ENCODE data around the gene PDE7B.

Gene PDE7B

DNA sequence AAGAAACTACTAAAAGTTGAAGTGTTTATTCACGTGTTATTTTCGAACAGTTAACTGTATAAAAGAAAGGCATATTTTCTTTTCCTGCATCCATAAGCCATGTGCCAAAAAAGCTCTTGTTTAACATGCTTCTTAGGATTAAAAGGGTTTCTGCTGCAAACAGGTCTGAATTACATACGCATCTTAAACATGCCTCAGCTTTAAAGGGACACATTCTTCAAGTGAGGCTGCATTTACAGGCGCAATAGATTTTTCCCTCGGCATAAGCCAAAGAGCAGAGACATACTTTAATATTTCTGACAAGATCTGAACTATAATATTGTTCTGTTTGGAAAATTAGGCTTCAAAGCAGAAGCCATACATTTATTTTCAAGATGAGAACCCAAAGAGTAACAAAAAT is 39.4 kb downstream of the PDE7B start:
- DNase-seq = no peak

GRCh38 chr6:135891710-135892109 is 40.2 kb downstream of the PDE7B start:
- no peak for DNase-seq

GRCh38 chr6:135895231-135895911 is 43.9 kb downstream of the PDE7B start:
- no peak for DNase-seq

- no peak for DNase-seq
Observed at GRCh38 chr6:135897087-135897486, 45.6 kb downstream of the PDE7B start.

- peak in 1 of 2 donors; percentile 17 for DNase-seq
Observed at GRCh38 chr6:135901774-135902524, 50.4 kb downstream of the PDE7B start.

DNA sequence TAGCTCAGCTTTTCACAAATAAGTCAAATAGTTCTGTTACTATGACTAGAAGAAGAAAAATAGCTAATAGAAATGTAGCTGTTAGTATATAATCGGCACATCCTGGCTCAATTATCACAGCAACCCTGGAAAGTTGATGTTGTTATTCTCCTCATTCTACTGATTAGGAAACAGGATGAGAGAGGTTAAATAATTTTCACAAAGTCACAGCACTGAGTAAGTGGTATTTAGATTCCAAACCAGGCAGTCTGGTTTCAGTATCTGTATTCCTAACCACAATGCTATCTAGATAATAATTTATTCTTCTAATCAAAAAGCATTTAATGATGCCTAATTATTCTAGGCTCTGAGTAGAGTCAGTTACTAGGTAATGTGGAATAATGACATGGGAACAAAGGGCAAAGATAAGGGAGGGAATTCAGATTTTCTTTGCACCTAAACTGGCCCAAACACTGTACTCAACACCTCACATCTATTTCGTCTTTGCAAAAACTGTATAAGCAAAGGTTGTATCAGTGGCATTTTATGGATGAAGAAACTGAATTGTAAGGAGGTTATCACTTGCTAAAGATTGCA is 51.3 kb downstream of the PDE7B start:
- DNase-seq = no peak

DNA sequence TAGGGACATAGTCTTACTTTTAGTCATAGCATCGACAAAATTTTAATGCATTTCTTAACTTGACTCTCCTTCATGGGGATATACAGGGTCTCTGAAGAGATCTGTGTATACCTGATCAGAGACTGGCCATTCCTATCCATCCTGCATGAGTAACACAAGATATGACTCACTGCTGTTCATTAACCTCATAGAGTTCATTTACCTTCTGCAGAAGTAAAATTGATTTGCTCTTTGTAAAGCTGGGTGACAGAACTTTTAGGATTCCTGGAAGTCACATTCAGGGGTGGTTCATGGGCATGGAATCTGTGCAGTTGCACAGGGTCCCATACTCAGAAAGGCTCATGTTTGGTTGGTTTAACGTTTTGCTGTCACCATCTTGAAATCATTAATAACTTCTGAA is 53.2 kb downstream of the PDE7B start:
- no peak for DNase-seq

DNA sequence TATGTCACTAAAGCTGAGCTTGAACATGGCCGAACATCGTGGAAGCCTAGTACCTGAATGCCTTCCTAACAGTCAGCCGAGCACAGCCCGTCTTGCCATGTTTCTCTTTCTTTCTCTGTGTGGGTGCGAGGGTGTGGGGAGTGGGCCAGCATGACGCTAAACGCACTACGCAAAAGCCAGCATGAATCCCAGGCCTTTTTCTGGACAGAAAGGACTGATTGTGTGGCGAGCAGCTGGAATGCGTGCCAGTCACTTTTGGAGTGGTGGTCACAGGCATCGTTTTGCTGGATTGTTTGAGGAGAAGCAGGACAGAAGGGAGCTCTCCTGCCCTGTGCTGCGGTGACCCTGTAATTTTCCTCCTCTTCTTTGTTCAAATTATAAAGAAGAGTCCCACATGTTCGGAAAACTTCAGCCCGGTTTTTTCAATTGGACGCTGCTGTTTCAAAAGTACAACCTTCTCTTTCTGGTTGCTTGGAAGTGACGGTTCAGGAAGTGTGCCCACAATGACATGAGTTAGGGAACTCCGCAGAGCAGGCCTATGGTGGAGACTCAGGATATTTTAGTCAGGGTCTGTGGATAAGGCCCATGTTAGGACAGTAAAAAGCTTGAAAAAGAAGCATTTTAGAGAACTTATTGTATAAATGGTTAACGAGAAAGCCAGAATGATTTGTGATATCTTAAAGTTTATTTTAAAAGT is 54.3 kb downstream of the PDE7B start:
- no peak for DNase-seq

DNA sequence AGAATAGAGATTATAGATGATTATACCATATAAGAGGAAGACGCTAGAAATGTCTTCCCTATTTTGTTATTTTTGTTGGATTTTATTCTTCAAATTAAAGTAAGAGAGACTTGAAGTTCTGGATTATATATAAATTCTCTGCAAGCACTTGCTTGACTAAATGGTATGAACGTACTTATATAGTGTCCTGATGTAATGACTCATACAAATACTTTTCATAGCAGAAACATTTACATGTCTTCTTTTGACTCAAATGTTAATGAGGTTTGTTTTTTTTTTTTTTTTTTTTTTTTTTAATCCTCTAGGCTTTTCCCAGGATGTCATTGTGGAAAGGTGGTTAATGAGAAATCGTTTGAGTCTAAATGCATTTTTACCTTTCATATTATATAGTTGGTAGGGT is 55.0 kb downstream of the PDE7B start:
- no peak for DNase-seq

GRCh38 chr6:135906972-135907465 is 55.5 kb downstream of the PDE7B start:
- DNase-seq = no peak

GRCh38 chr6:135909737-135910387 is 58.4 kb downstream of the PDE7B start:
- DNase-seq = peak; percentile 22 to 58

DNA sequence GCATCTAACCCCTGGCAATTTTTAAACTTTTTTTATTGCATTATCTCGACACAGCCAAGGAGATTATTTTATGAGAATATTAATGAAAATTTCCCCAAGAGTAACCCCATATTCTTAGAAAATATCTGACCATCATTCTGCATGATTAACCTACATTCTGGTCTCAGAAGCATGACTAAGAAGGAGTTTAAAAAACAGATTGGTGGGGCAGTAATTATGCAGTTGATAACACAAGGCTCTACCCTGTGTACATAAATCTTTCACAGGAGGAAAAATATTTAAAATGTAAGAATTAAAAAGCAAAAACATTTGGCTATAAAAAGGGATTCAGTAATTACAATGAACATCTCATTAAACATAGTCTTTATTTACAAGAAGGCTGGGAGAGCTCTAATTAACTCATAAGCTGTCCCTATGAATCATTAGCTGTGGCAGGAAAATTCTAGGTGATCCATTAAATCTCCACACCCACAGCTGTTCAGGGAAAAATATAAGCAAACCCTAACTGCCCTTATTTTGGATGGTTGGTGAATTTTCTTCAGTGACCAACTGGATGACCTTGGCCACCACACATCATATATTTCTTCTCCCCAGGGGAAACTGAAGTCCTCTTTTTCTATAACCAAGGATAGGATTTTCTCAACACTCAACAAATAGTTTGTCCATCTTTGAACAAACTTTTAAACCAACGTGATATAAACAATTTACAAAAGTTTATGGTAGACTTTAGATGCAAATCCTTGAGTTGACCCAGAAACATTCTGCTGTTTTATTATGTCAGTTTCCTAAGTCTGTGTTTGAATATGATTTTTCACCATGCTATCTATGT is 59.5 kb downstream of the PDE7B start:
- no peak for DNase-seq

DNA sequence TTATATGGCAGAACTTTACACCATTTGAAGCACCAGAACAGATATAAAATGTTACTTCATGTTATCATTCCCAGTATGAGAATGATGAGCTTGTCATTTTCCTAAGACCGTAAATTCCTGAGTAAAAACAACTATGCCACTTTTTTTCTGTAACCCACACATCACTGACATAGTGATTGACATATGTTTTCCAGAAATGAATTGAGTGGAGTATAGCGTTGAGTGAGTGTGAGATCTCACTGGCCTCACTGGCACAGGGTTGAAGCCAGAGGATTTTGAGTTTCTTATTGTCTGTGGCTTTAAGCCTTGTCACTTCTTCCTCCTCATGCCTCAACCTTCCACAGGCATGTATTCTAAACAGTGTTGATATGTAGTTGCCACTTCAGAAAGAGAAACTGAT is 62.3 kb downstream of the PDE7B start:
- no peak for DNase-seq

- no peak for DNase-seq
Observed at GRCh38 chr6:135919026-135919425, 67.5 kb downstream of the PDE7B start.

GRCh38 chr6:135920689-135921088 is 69.2 kb downstream of the PDE7B start:
- no peak for DNase-seq

DNA sequence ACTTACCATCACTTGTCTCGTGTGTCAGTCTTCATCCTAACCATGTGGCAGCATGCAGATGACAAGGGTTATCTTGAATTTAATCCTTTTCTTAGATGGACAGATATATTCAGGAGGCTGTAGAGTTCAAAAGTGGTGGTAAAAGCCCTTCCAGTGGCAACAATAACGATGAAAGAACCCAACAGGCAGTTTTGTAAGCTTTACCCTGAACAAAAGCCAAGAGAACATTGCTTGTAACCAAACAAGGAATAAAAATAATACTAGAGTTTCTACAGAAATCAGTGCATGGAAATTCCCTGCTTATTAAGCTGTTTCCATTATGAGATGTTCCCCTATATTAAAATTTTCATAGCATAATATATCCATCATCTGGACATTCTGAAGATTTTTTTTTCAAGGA is 69.7 kb downstream of the PDE7B start:
- DNase-seq = no peak

DNA sequence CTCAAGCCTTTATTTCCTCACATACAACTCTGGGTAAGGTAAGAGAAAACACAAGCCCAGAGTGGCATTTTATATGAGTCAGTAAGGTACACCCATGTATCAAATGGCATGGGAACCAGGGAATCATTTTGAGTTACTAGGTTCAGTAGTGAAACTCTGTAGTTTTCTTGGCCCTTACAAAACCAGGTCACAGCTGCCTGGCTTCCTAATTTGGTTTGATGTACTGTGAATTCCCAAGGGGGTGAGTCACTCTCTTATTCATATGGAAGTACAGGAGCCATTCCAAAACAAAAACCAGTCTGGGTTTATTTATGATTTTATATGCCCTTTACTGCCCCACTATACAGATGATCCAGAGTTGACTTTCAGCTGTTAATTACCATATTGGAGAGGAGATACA is 70.7 kb downstream of the PDE7B start:
- DNase-seq = no peak

DNA sequence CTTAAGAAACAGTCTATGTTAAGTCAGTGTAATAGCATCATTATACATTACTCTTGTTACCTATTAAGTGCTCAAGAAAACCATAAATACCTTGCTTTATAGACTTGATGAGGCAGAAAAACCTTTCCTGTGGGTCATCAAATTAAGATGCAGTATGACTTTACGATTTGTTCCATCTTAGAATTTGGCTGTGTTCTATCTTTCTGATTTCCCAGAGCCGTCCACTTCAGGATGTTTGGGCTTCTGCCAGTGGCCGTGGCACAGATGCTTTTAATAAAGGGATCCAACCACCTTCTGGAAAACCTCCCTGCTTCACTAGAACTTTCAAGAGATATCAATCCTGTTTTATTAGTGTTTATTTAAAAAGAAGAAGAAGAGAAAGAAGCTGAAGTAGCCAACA is 71.2 kb downstream of the PDE7B start:
- DNase-seq = no peak

GRCh38 chr6:135932651-135933050 is 81.2 kb downstream of the PDE7B start:
- no peak for DNase-seq

- DNase-seq = no peak
Observed at GRCh38 chr6:135935941-135936601, 84.6 kb downstream of the PDE7B start.

DNA sequence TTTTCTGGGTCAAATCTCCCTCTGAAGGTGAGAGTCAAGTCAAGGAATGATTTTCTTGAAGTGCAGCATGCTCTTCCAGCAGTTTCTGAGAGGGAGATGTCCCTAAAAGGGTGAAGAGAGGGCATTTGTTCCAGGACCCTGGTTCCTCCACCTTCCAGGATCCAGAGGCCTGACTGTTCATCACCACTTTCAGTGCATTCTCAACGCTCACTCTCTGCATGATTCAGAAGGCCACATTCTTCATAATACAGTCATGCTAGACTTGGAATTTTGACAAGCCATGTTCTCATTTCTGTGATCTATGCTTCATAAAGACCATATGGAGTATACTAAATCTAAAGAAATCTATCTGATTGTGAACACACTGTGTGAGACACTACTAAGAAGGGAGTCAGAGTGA is 85.1 kb downstream of the PDE7B start:
- DNase-seq = no peak
